ENCODE results near the gene SEL1L. TPM values are rescaled to one million over a fixed set of nuclear protein-coding genes. Genes with fewer than 3 reads are reported as not detected.

SEL1L gene
- total and polyA plus RNA-seq, 2 experiments from 2014 or later = 20.6 to 22.6 TPM

GRCh38 chr14:81579115-81579514, 45.5 kb upstream of the SEL1L start:
- H3F3A ChIP-seq (replicated peaks; ENCODE audit: low read depth) = no peaks in the 10 kb centered on the region
- peaks cover 14% of the 10 kb centered on the region; the same call in 2 of the 3 replicates for H3K9me3 Mint-ChIP-seq
- no peak overlapping the region for H3K4me3 Mint-ChIP-seq
- H3K27ac Mint-ChIP-seq = no peak overlapping the region
- ATAC-seq = no peak
- no peak for DNase-seq (ENCODE audit: low spot score)
- H3K4me2 ChIP-seq = no peak overlapping the region
- no peaks in the 10 kb centered on the region for H3K4me1 ChIP-seq (ENCODE audit: insufficient read depth)
- TF ChIP-seq ZNF114 (CRISPR knock-in tag; IDR thresholded peaks at IDR 0.05) = no peak
- no peak for TF ChIP-seq CREB1 (CRISPR knock-in tag; IDR thresholded peaks at IDR 0.05; ENCODE audit: low read depth)
- TF ChIP-seq REST (IDR thresholded peaks at IDR 0.05; ENCODE audit: unreplicated experiment) = no peak
- TF ChIP-seq EZH2 (IDR thresholded peaks at IDR 0.05; ENCODE audit: low read depth, unreplicated experiment) = no peak
- no peak for TF ChIP-seq ZNF462 (CRISPR knock-in tag; IDR thresholded peaks at IDR 0.05)
- TF ChIP-seq ZNF331 (CRISPR knock-in tag; IDR thresholded peaks at IDR 0.05; ENCODE audit: low read depth) = no peak
- no peak for TF ChIP-seq POLR2AphosphoS5 (IDR thresholded peaks at IDR 0.05; ENCODE audit: low read depth)
- TF ChIP-seq STAT1 (IDR thresholded peaks at IDR 0.05; ENCODE audit: unreplicated experiment) = no peak
- no peak for TF ChIP-seq NANOG (IDR thresholded peaks at IDR 0.05; ENCODE audit: borderline replicate concordance)
- TF ChIP-seq EZH2phosphoT487 (IDR thresholded peaks at IDR 0.05; ENCODE audit: unreplicated experiment) = no peak
- no peak for TF ChIP-seq JUNB (IDR thresholded peaks at IDR 0.05; ENCODE audit: unreplicated experiment)
- TF ChIP-seq ETS1 (IDR thresholded peaks at IDR 0.05) = no peak
- no peaks in the 10 kb centered on the region for H3K79me2 ChIP-seq (replicated peaks; ENCODE audit: insufficient read depth)
- no peaks in the 10 kb centered on the region for H3K9me2 ChIP-seq (ENCODE audit: insufficient read depth)
- H3K4me3 ChIP-seq = no peak overlapping the region
- no peaks in the 10 kb centered on the region for H3K4me1 Mint-ChIP-seq
- no peak overlapping the region for H2AFZ ChIP-seq
- H4K20me1 ChIP-seq (replicated peaks; ENCODE audit: insufficient read depth) = no peaks in the 10 kb centered on the region
- H3K27me3 Mint-ChIP-seq (ENCODE audit: insufficient read depth, low read depth, poor library complexity) = no peaks in the 10 kb centered on the region
- H3K36me3 ChIP-seq (ENCODE audit: insufficient read depth) = no peaks in the 10 kb centered on the region; the same call in 1 of the 2 replicates
- H3K27ac ChIP-seq (ENCODE audit: low read depth) = no peak overlapping the region
- no peaks in the 10 kb centered on the region for H3K27me3 ChIP-seq (ENCODE audit: insufficient read depth)
- H3K36me3 Mint-ChIP-seq (ENCODE audit: low read depth) = no peaks in the 10 kb centered on the region
